GM12878 (cell line): ENCODE measurements around the gene ADAMTS1. TPM values are rescaled to one million over a fixed set of nuclear protein-coding genes. Genes with fewer than 3 reads are reported as not detected.

ENCODE experiments used
- ATAC-seq: fragments of 200-7000 bp; cut with Tn5 transposase; 3 replicates; pipeline ENCODE4 v1.9.1; 2020; ENCODE audit warnings: mild to moderate bottlenecking, moderate library complexity
- BruUV-seq: library from RNA; stranded (reverse); fragments of 400-500 nt; replicated peaks from 2 replicates; lab custom pipeline; 2021; lab: Mats Ljungman, UMichigan
- CTCF ChIA-PET: fragments of 300-600 bp; sonication (Branson Sonifier 250); formaldehyde crosslinking; extraction: SDS; loops from one replicate; lab custom pipeline; 2021; ENCODE audit warnings: inconsistent platforms; lab: Yijun Ruan, JAX
- POLR2A ChIA-PET: fragments of 350-600 bp; formaldehyde crosslinking; extraction: SDS; loops from one replicate; lab custom pipeline; 2021; ENCODE audit warnings: inconsistent platforms; lab: Charles Lee
- RAD21 ChIA-PET: fragments of 300-600 bp; sonication (Branson Sonifier 250); formaldehyde crosslinking; loops from one replicate; lab custom pipeline; 2023; ENCODE audit warnings: antibody characterized with exemption; ENCODE audit not compliant: unreplicated experiment; lab: Charles Lee
- SMC1A ChIA-PET: fragments of 300-600 bp; sonication (Branson Sonifier 250); formaldehyde crosslinking; loops from one replicate; lab custom pipeline; 2023; ENCODE audit not compliant: unreplicated experiment, uncharacterized antibody; lab: Charles Lee
- DNase-seq: peaks from one replicate; pipeline ENCODE4 v3.0.0-alpha.2; 2011; ENCODE audit warnings: low read depth, low spot score
- FAIRE-seq: peaks from 3 replicates; lab custom pipeline; 2011; peaks lifted over from hg19 to GRCh38; lab: Jason Lieb, UNC
- H2AFZ ChIP-seq: 2 replicates; pipeline ENCODE4 v1.6.0; 2011; ENCODE audit warnings: low read depth, low read length, control low read depth; ENCODE audit not compliant: control insufficient read depth
- H3K27ac ChIP-seq: 2 replicates; pipeline ENCODE4 v1.5.1; 2011; ENCODE audit warnings: control low read depth; ENCODE audit not compliant: control insufficient read depth, insufficient read depth
- H3K27me3 ChIP-seq, 2 experiments: replicated peaks in 1 of 2; 2 replicates each; pipeline versions ENCODE4 v1.6.0 to v1.6.1; 2011; ENCODE audit warnings: low read length in 1 of 2; ENCODE audit not compliant: control insufficient read depth in 2 of 2, insufficient read depth in 2 of 2
- H3K36me3 ChIP-seq, 2 experiments: 2 replicates each; pipeline ENCODE4 v1.5.1; 2011; ENCODE audit warnings: low read length in 1 of 2; ENCODE audit not compliant: control insufficient read depth in 2 of 2, insufficient read depth in 2 of 2
- H3K4me1 ChIP-seq: 2 replicates; pipeline ENCODE4 v1.6.1; 2011; ENCODE audit warnings: mild to moderate bottlenecking, low read length, moderate library complexity, mixed read lengths; ENCODE audit not compliant: control insufficient read depth, insufficient read depth
- H3K4me2 ChIP-seq: 2 replicates; pipeline ENCODE4 v1.6.0; 2011; ENCODE audit warnings: control low read depth; ENCODE audit not compliant: control insufficient read depth, insufficient read depth
- H3K4me3 ChIP-seq: fragments of 200-600 bp; sonication (generic); 2 replicates; pipeline ENCODE4 v1.5.1; 2016
- H3K79me2 ChIP-seq: 2 replicates; pipeline ENCODE4 v1.6.0; 2011; ENCODE audit warnings: low read length; ENCODE audit not compliant: control insufficient read depth, insufficient read depth
- H3K9ac ChIP-seq: 2 replicates; pipeline ENCODE4 v1.8.0; 2011; ENCODE audit warnings: low read length, control low read depth, mixed read lengths; ENCODE audit not compliant: control insufficient read depth, insufficient read depth
- H3K9me3 ChIP-seq: replicated peaks from 3 replicates; pipeline ENCODE4 v1.5.1; 2011; ENCODE audit warnings: mild to moderate bottlenecking, low read length; ENCODE audit not compliant: control insufficient read depth, insufficient read depth
- H4K20me1 ChIP-seq: 2 replicates; pipeline ENCODE4 v1.6.0; 2011; ENCODE audit not compliant: control insufficient read depth, insufficient read depth
- BACH1 ChIP-seq: fragments of 450-650 bp; IDR thresholded peaks from 2 replicates; pipeline ENCODE4 v1.6.1; 2017; ENCODE audit warnings: mild to moderate bottlenecking, borderline replicate concordance
- CBX5 ChIP-seq: sonication (generic); IDR thresholded peaks from 2 replicates; pipeline ENCODE4 v1.6.1; 2016; ENCODE audit warnings: low read depth, moderate library complexity, mild to moderate bottlenecking, inconsistent platforms
- CHD2 ChIP-seq: IDR thresholded peaks from 2 replicates; pipeline ENCODE4 v1.6.1; 2011; ENCODE audit warnings: low read depth, low read length, improper control_type of control experiment, borderline replicate concordance
- FOXM1 ChIP-seq: IDR thresholded peaks from 2 replicates; pipeline ENCODE4 v1.6.1; 2012; ENCODE audit warnings: low read depth, mild to moderate bottlenecking, inconsistent platforms, low read length, moderate library complexity
- RBBP5 ChIP-seq: fragments of 200-600 bp; sonication (generic); conservative IDR thresholded peaks from 2 replicates; pipeline ENCODE4 v1.6.1; 2016
- RELB ChIP-seq: fragments of 450-650 bp; IDR thresholded peaks from 2 replicates; pipeline ENCODE4 v1.6.1; 2017; ENCODE audit warnings: low read depth, mild to moderate bottlenecking, moderate library complexity
- TBL1XR1 ChIP-seq: IDR thresholded peaks from 2 replicates; pipeline ENCODE4 v1.6.1; 2012; ENCODE audit warnings: low read depth, low read length, improper control_type of control experiment
- WRNIP1 ChIP-seq: IDR thresholded peaks from 2 replicates; pipeline ENCODE4 v1.6.1; 2011; ENCODE audit warnings: low read depth, low read length, improper control_type of control experiment, borderline replicate concordance
- ZNF592 ChIP-seq: fragments of 450-650 bp; IDR thresholded peaks from 2 replicates; pipeline ENCODE4 v1.6.1; 2017; ENCODE audit warnings: mild to moderate bottlenecking, moderate library complexity
- WGBS: methylation state at CpG from one replicate; pipeline ENCODE4 v1.1.6; 2016; ENCODE audit warnings: low lambda C conversion rate; ENCODE audit not compliant: insufficient replicate concordance, insufficient coverage; ENCODE audit errors: missing lambda C conversion rate; 5-methylcytosine and 5-hydroxymethylcytosine counted together
- in situ Hi-C: fragments of 300-500 bp; cut with MboI; formaldehyde crosslinking; loops from 9 replicates; pipeline ENCODE4 v1.14.3; 2018; ENCODE audit warnings: mixed read lengths
- intact Hi-C: fragments of 100-400 bp; cut with micrococcal nuclease; formaldehyde crosslinking; loops from one replicate; pipeline ENCODE4 v1.14.2; 2022; ENCODE audit not compliant: unreplicated experiment
- polyA plus RNA-seq, 11 experiments: library from polyadenylated mRNA; depleted of rRNA in 4 of 11; unstranded in 6 of 11; stranded (reverse) in 5 of 11; fragments of >200 nt; fragmentation: Nextera tagmentation in 4 of 11; fragmentation: Illumina TruSeq in 1 of 11; extraction: Ambion mirVana in 4 of 11; extraction: Trizol in 1 of 11; gene quantifications; 1 replicate in 1 of 11; 2 replicates in 10 of 11; pipeline versions ENCODE4 v1.2.1 to v1.2.3, GENCODE V29; 2011 to 2016; ENCODE audit warnings: inconsistent platforms in 2 of 11, missing spikeins in 2 of 11, low read depth in 1 of 11
- total RNA-seq, 4 experiments: library from RNA; depleted of rRNA in 3 of 4; stranded (reverse); fragments of >200 nt in 3 of 4; fragmentation: Illumina TruSeq in 1 of 4; extraction: Trizol in 1 of 4; gene quantifications; 2 replicates each; pipeline versions ENCODE4 v1.2.1 to v1.2.3, GENCODE V29; 2013 to 2021

The ADAMTS1 gene
- total and polyA plus RNA-seq, 10 of the 15 experiments (the other 5 are each of a cell fraction or from before 2014, with no cell fraction given), result 0.06 to 0.21 (median 0.08) TPM; not detected in 6

GRCh38 chr21:26801498-26801897 lies 43.7 kb downstream of the ADAMTS1 start (continued):
- TF ChIP-seq ZNF592 (no peak), CHD2 (no peak)

GRCh38 chr21:26800970-26801431 lies 44.2 kb downstream of the ADAMTS1 start:
- no peaks in the 10 kb centered on the region for H3K4me1 ChIP-seq
- FAIRE-seq, result no peak
- no peaks in the 10 kb centered on the region for H3K79me2 ChIP-seq
- DNase-seq, result no peak
- ChIA-PET RAD21 (no interaction called here), CTCF (no interaction called here), POLR2A (no interaction called here), SMC1A (no interaction called here)
- no peak overlapping the region for H3K4me2 ChIP-seq
- no TSS peak for BruUV-seq
- H3K4me3 ChIP-seq, result no peak overlapping the region
- no peak overlapping the region for H2AFZ ChIP-seq
- no peak overlapping the region for H3K27ac ChIP-seq
- no peaks in the 10 kb centered on the region for H3K9me3 ChIP-seq
- H3K9ac ChIP-seq, result no peak overlapping the region
- intact Hi-C loops (no loop called here), in situ Hi-C loops (no loop called here)
- WGBS, result 27% methylated on average over 9 of the region's 9 CpGs
- ATAC-seq, result no peak
- H4K20me1 ChIP-seq, result no peaks in the 10 kb centered on the region
- H3K36me3 ChIP-seq, result no peaks in the 10 kb centered on the region
- H3K27me3 ChIP-seq, result no peaks in the 10 kb centered on the region
- TF ChIP-seq FOXM1 (no peak), RBBP5 (no peak), TBL1XR1 (no peak), ZNF592 (no peak), RELB (no peak), WRNIP1 (no peak), CBX5 (no peak), BACH1 (no peak)
